Mesothelial cell of epicardium (in vitro differentiated cells): ENCODE data around the gene ETV1. TPM values are rescaled to one million over a fixed set of nuclear protein-coding genes. Genes with fewer than 3 reads are reported as not detected.

Experiments used
- DNase-seq, 2 experiments: peaks; one replicate each; pipeline ENCODE4 v3.0.0; 2021; ENCODE audit warnings: low spot score in 2 of 2; ENCODE audit not compliant: unreplicated experiment in 2 of 2
- H3K27ac Mint-ChIP-seq: 2 replicates; pipeline ENCODE4 v1.8.0; 2021; ENCODE audit warnings: mixed read lengths
- H3K27me3 Mint-ChIP-seq: 2 replicates; pipeline ENCODE4 v1.8.0; 2021; ENCODE audit warnings: low read depth, mixed read lengths
- H3K36me3 Mint-ChIP-seq: 2 replicates; pipeline ENCODE4 v1.8.0; 2021; ENCODE audit warnings: mixed read lengths
- H3K4me1 Mint-ChIP-seq: 2 replicates; pipeline ENCODE4 v1.8.0; 2021; ENCODE audit warnings: mixed read lengths
- H3K4me3 Mint-ChIP-seq: 2 replicates; pipeline ENCODE4 v1.8.0; 2021; ENCODE audit warnings: mild to moderate bottlenecking, moderate library complexity, mixed read lengths
- H3K9me3 Mint-ChIP-seq: 2 replicates; pipeline ENCODE4 v1.8.0; 2021; ENCODE audit warnings: mixed read lengths
- CTCF ChIP-seq: fragments of 200-600 bp; sonication (generic); IDR thresholded peaks from one replicate; pipeline ENCODE4 v1.5.0; 2021; ENCODE audit warnings: antibody characterized with exemption; ENCODE audit not compliant: unreplicated experiment
- total RNA-seq: library from RNA; stranded (reverse); gene quantifications from 3 replicates; pipeline ENCODE4 v1.2.1, GENCODE V29; 2021

The ETV1 gene
- total RNA-seq, 1 donor from 2014 or later: 23.0 TPM

- Mint-ChIP-seq H3K36me3 (no peaks in the 10 kb centered on the region), H3K27me3 (no peaks in the 10 kb centered on the region)
Measured at GRCh38 chr7:13990984-13991790, 1.7 kb upstream of the ETV1 start.

GRCh38 chr7:13990319-13990983 lies 985 bp upstream of the ETV1 start:
- Mint-ChIP-seq H3K27ac (no peak overlapping the region), H3K9me3 (no peaks in the 10 kb centered on the region), H3K4me1 (peaks cover 11% of the 10 kb centered on the region), H3K4me3 (no peak overlapping the region), H3K36me3 (no peaks in the 10 kb centered on the region), H3K27me3 (peaks cover 2% of the 10 kb centered on the region)
- peak in 1 of 2 experiments; percentile 50 for DNase-seq
- TF ChIP-seq CTCF: no peak

More at GRCh38 chr7:13990984-13991790, 1.7 kb upstream of the ETV1 start:
- peak; percentile 86 to 93 for DNase-seq
- H3K9me3 Mint-ChIP-seq: no peaks in the 10 kb centered on the region
- H3K4me3 Mint-ChIP-seq: no peak overlapping the region
- peak; percentile 37 for TF ChIP-seq CTCF
- H3K27ac Mint-ChIP-seq: no peak overlapping the region
- H3K4me1 Mint-ChIP-seq: peaks cover 5% of the 10 kb centered on the region

GRCh38 chr7:13989949-13990305 lies 461 bp upstream of the ETV1 start:
- H3K27me3 Mint-ChIP-seq: peaks cover 2% of the 10 kb centered on the region
- H3K4me1 Mint-ChIP-seq: peaks cover 16% of the 10 kb centered on the region
- H3K27ac Mint-ChIP-seq: no peak overlapping the region
- H3K9me3 Mint-ChIP-seq: no peaks in the 10 kb centered on the region
- DNase-seq: no peak
- no peak for TF ChIP-seq CTCF
- no peak overlapping the region for H3K4me3 Mint-ChIP-seq
- no peaks in the 10 kb centered on the region for H3K36me3 Mint-ChIP-seq

- DNase-seq: no peak
- H3K9me3 Mint-ChIP-seq: no peaks in the 10 kb centered on the region
- H3K27ac Mint-ChIP-seq: no peak overlapping the region
- peaks cover 2% of the 10 kb centered on the region for H3K27me3 Mint-ChIP-seq
- no peaks in the 10 kb centered on the region for H3K36me3 Mint-ChIP-seq
- peaks cover 23% of the 10 kb centered on the region for H3K4me1 Mint-ChIP-seq
- no peak for TF ChIP-seq CTCF
- no peak overlapping the region for H3K4me3 Mint-ChIP-seq
Measured at GRCh38 chr7:13988731-13989125, 738 bp downstream of the ETV1 start.

- Mint-ChIP-seq H3K4me3 (no peak overlapping the region), H3K27ac (no peak overlapping the region), H3K4me1 (peaks cover 24% of the 10 kb centered on the region), H3K36me3 (no peaks in the 10 kb centered on the region), H3K9me3 (no peaks in the 10 kb centered on the region), H3K27me3 (peaks cover 2% of the 10 kb centered on the region)
- TF ChIP-seq CTCF: no peak
- no peak for DNase-seq
Measured at GRCh38 chr7:13988065-13988464, 1.4 kb downstream of the ETV1 start.
